Endothelial cell of umbilical vein (primary cell): ENCODE results near the gene AGXT. TPM values are rescaled to one million over a fixed set of nuclear protein-coding genes. Genes with fewer than 3 reads are reported as not detected.

Experiments
- BruUV-seq: library from RNA; stranded (reverse); fragments of 400-500 nt; replicated peaks from 2 replicates; lab custom pipeline; 2021; lab: Mats Ljungman, UMichigan
- CTCF ChIA-PET: fragments of 300-600, 350-600 bp; sonication (Branson Sonifier 250); formaldehyde crosslinking; loops from one replicate; lab custom pipeline; 2021; ENCODE audit warnings: antibody characterized with exemption, inconsistent platforms; lab: Charles Lee
- POLR2A ChIA-PET: fragments of 300-600, 350-600 bp; sonication (Branson Sonifier 250); formaldehyde crosslinking; loops from one replicate; lab custom pipeline; 2021; ENCODE audit warnings: antibody characterized with exemption, inconsistent platforms; lab: Charles Lee
- DNase-seq: peaks from one replicate; pipeline ENCODE4 v3.0.0-alpha.2; 2011; ENCODE audit warnings: low read depth, low spot score
- FAIRE-seq: peaks from 2 replicates; lab custom pipeline; 2011; peaks lifted over from hg19 to GRCh38; lab: Jason Lieb, UNC
- H2AFZ ChIP-seq: 2 replicates; pipeline ENCODE4 v1.6.0; 2012; ENCODE audit warnings: low read depth, low read length, control low read depth, inconsistent platforms
- H3K27ac ChIP-seq: 2 replicates; pipeline ENCODE4 v1.5.1; 2011; ENCODE audit warnings: low read depth, mild to moderate bottlenecking, control low read depth, low read length, moderate library complexity; ENCODE audit not compliant: insufficient read depth
- H3K27me3 ChIP-seq, 2 experiments: 2 replicates each; pipeline versions ENCODE4 v1.6.0 to v1.6.1; 2011; ENCODE audit warnings: low read length in 2 of 2, mixed read lengths in 1 of 2; ENCODE audit not compliant: control insufficient read depth in 2 of 2, insufficient read depth in 2 of 2
- H3K36me3 ChIP-seq, 2 experiments: 2 replicates in 1 of 2; 3 replicates in 1 of 2; pipeline ENCODE4 v1.5.1; 2011; ENCODE audit warnings: low read length in 2 of 2, mild to moderate bottlenecking in 1 of 2, moderate library complexity in 1 of 2; ENCODE audit not compliant: control insufficient read depth in 2 of 2, insufficient read depth in 2 of 2; ENCODE audit errors: extremely low read depth in 1 of 2
- H3K4me1 ChIP-seq: 3 replicates; pipeline ENCODE4 v1.5.1; 2011; ENCODE audit warnings: mild to moderate bottlenecking, low read length; ENCODE audit not compliant: control insufficient read depth, insufficient read depth; ENCODE audit errors: extremely low read depth
- H3K4me2 ChIP-seq: 2 replicates; pipeline ENCODE4 v1.6.1; 2011; ENCODE audit warnings: low read length, control low read depth, mixed read lengths; ENCODE audit not compliant: insufficient read depth
- H3K4me3 ChIP-seq, 3 experiments: fragments of 200-600 bp in 1 of 3; sonication (generic), shearing (Covaris generic) in 1 of 3; replicated peaks in 1 of 3; 2 replicates each; pipeline ENCODE4 v1.5.1; 2011 to 2016; ENCODE audit warnings: control low read depth in 3 of 3, low read length in 3 of 3, mild to moderate bottlenecking in 2 of 3, inconsistent platforms in 1 of 3, low read depth in 1 of 3, moderate library complexity in 1 of 3; ENCODE audit not compliant: insufficient read depth in 1 of 3
- H3K79me2 ChIP-seq: 2 replicates; pipeline ENCODE4 v1.6.0; 2012; ENCODE audit warnings: low read length, inconsistent platforms; ENCODE audit not compliant: control insufficient read depth, insufficient read depth
- H3K9ac ChIP-seq: replicated peaks from 2 replicates; pipeline ENCODE3; 2011; ENCODE audit warnings: low read length, control low read depth; ENCODE audit not compliant: insufficient read depth; ENCODE audit errors: extremely low read depth
- H3K9me1 ChIP-seq: replicated peaks from 3 replicates; pipeline ENCODE4 v1.6.0; 2011; ENCODE audit warnings: mild to moderate bottlenecking, low read length; ENCODE audit not compliant: control insufficient read depth, insufficient read depth; ENCODE audit errors: extremely low read depth
- H3K9me3 ChIP-seq: replicated peaks from 2 replicates; pipeline ENCODE4 v1.5.1; 2012; ENCODE audit warnings: low read length, inconsistent platforms; ENCODE audit not compliant: control insufficient read depth, insufficient read depth
- H4K20me1 ChIP-seq: replicated peaks from 2 replicates; pipeline ENCODE3; 2011; ENCODE audit warnings: mild to moderate bottlenecking, low read length; ENCODE audit not compliant: control insufficient read depth, insufficient read depth; ENCODE audit errors: extremely low read depth
- CTCF ChIP-seq, 2 donors: IDR thresholded peaks; 1 replicate in 1 of 2; 2 replicates in 1 of 2; pipeline ENCODE4 v1.5.1; 2011; ENCODE audit warnings: low read length in 2 of 2, mild to moderate bottlenecking in 2 of 2, moderate library complexity in 2 of 2, control low read depth in 1 of 2, inconsistent platforms in 1 of 2, low read depth in 1 of 2; ENCODE audit not compliant: insufficient read depth in 1 of 2; ENCODE audit errors: extremely low read depth in 1 of 2
- EZH2 ChIP-seq: IDR thresholded peaks from 2 replicates; pipeline ENCODE4 v1.6.1; 2012; ENCODE audit warnings: borderline replicate concordance, low read depth, mild to moderate bottlenecking, moderate library complexity, low read length, inconsistent platforms; ENCODE audit not compliant: severe bottlenecking
- FOS ChIP-seq: IDR thresholded peaks from 2 replicates; pipeline ENCODE4 v1.6.1; 2011; ENCODE audit warnings: mild to moderate bottlenecking, low read length, moderate library complexity, borderline replicate concordance; ENCODE audit not compliant: insufficient read depth
- GATA2 ChIP-seq: IDR thresholded peaks from 2 replicates; pipeline ENCODE4 v1.7.0; 2011; ENCODE audit warnings: low read depth, mild to moderate bottlenecking, moderate library complexity, mixed read lengths, low read length; ENCODE audit not compliant: insufficient read length, insufficient read depth
- JUN ChIP-seq: IDR thresholded peaks from 2 replicates; pipeline ENCODE4 v1.6.1; 2011; ENCODE audit warnings: borderline replicate concordance, low read depth; ENCODE audit not compliant: insufficient read length, insufficient read depth
- MAX ChIP-seq: IDR thresholded peaks from 2 replicates; pipeline ENCODE4 v1.6.1; 2011; ENCODE audit not compliant: insufficient read depth, insufficient read length
- MYC ChIP-seq: IDR thresholded peaks from one replicate; pipeline ENCODE4 v1.6.1; 2011; ENCODE audit warnings: mild to moderate bottlenecking, low read depth, low read length
- POLR2A ChIP-seq: IDR thresholded peaks from 2 replicates; pipeline ENCODE4 v1.6.1; 2012; ENCODE audit warnings: low read depth, mild to moderate bottlenecking, control low read depth, low read length
- POLR2AphosphoS5 ChIP-seq: IDR thresholded peaks from 2 replicates; pipeline ENCODE4 v1.6.1; 2012; ENCODE audit warnings: low read depth, mild to moderate bottlenecking, control low read depth, low read length, moderate library complexity; ENCODE audit not compliant: insufficient read depth
- dilution Hi-C: fragments of 300-500 bp; cut with MboI; formaldehyde crosslinking; loops from one replicate; pipeline ENCODE4 v1.15.0; 2019; ENCODE audit warnings: low sequenced_read_pairs; ENCODE audit not compliant: extremely low pct_ligation_motif_present
- intact Hi-C: fragments of 100-400 bp; cut with micrococcal nuclease; formaldehyde crosslinking; loops from one replicate; pipeline ENCODE4 v1.10.0; 2022
- polyA plus RNA-seq, 4 experiments: library from polyadenylated mRNA; depleted of rRNA in 3 of 4; stranded (reverse) in 3 of 4; unstranded in 1 of 4; fragments of >200 nt; gene quantifications; 2 replicates each; pipeline versions ENCODE4 v1.2.1 to v1.2.3, GENCODE V29; 2011 to 2012; ENCODE audit warnings: missing spikeins in 1 of 4
- total RNA-seq: library from RNA; stranded (reverse); gene quantifications from 2 replicates; pipeline ENCODE4 v1.2.3, GENCODE V29; 2021

Gene AGXT
- total and polyA plus RNA-seq, 2 donors (not counting 3 experiments of a cell fraction or from before 2014, with no cell fraction given) = not detected

- H3K9me3 ChIP-seq = no peaks in the 10 kb centered on the region
- no peaks in the 10 kb centered on the region for H4K20me1 ChIP-seq
- no peak for TF ChIP-seq JUN
- no peak for TF ChIP-seq POLR2A
- TF ChIP-seq GATA2 = no peak
- no peak for TF ChIP-seq MAX
- TF ChIP-seq CTCF (IDR thresholded peaks at IDR 0.05; ENCODE audit: extremely low read depth in 1 of 2, insufficient read depth in 1 of 2, low read depth in 1 of 2, low read length in 2 of 2) = no peak
- TF ChIP-seq MYC = no peak
- no peak for TF ChIP-seq POLR2AphosphoS5
- TF ChIP-seq FOS = no peak
- TF ChIP-seq EZH2 = no peak
- DNase-seq (no peak), FAIRE-seq (no peak)
- ChIA-PET POLR2A (no interaction called here), CTCF (interaction anchor here (1.2 kb wide), 1 partner anchor 12 kb away, joined by 5 read pairs; no protein-coding TSS in a partner anchor)
- no TSS peak for BruUV-seq
- H3K27ac ChIP-seq = no peak overlapping the region
- no peak overlapping the region for H3K4me2 ChIP-seq
- no peaks in the 10 kb centered on the region for H3K9me1 ChIP-seq
- no peaks in the 10 kb centered on the region for H3K79me2 ChIP-seq
- dilution Hi-C loops = no loop called here
- no peaks in the 10 kb centered on the region for H3K36me3 ChIP-seq
- H3K9ac ChIP-seq = no peak overlapping the region
- no peak overlapping the region for H2AFZ ChIP-seq
- H3K4me1 ChIP-seq = peaks cover 5% of the 10 kb centered on the region
- H3K27me3 ChIP-seq = peaks cover 6 to 14% of the 10 kb centered on the region in 2 experiments
- no peak overlapping the region for H3K4me3 ChIP-seq
- intact Hi-C loops = loop anchor here (2.0 to 5.0 kb wide), 2 partner anchors 273 to 397 kb away; partner anchors contain the start of genes DUSP28 and GPC1
These were observed 34.8 kb upstream of the AGXT start for GRCh38 chr2:240833724-240834285.
